Vagina (tissue), 2 donors: ENCODE measurements around the gene ASIC3.

Experiments used
- POLR2A ChIP-seq, 2 donors: fragments of 450-650 bp; IDR thresholded peaks; one replicate each; pipeline ENCODE4 v1.6.1; 2017; ENCODE audit warnings: antibody characterized with exemption in 2 of 2, mild to moderate bottlenecking in 2 of 2, moderate library complexity in 2 of 2
- POLR2AphosphoS5 ChIP-seq, 2 donors: sonication (generic); formaldehyde crosslinking; IDR thresholded peaks; one replicate each; pipeline ENCODE4 v1.9.0; 2017; ENCODE audit warnings: antibody characterized with exemption in 2 of 2, mild to moderate bottlenecking in 2 of 2, low read depth in 1 of 2; ENCODE audit not compliant: insufficient read depth in 1 of 2
- TF ChIP-seq, protein P1 (sequence below), 3 experiments: fragments of 450-650 bp in 2 of 3; fragments of 200-600 bp in 1 of 3; sonication (generic) in 1 of 3; IDR thresholded peaks; one replicate each; pipeline ENCODE4 v1.5.1; 2017 to 2019; ENCODE audit warnings: antibody characterized with exemption in 3 of 3, mild to moderate bottlenecking in 2 of 3, moderate library complexity in 2 of 3

DNA sequence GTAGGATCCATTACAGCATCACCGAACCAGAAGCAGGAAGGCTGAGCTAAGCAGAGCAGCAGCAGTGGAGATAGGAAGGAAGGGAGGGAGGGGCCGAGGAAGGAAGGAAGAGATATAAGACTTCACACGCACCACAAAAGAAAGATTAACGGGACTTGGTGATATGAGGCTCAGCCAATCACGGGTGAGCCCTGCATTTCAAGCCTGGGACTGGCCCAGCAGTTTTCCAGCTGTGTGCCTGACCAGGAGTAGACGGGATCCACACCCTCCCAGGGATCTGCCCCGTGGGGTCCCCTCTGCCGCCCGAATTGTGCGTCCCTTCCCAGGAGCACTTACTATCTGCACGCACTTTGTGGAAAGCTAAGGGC, 40.2 kb upstream of the ASIC3 start:
- TF ChIP-seq POLR2AphosphoS5 (IDR thresholded peaks at IDR 0.05; ENCODE audit: insufficient read depth in 1 of 2, low read depth in 1 of 2) (no peak), POLR2A (IDR thresholded peaks at IDR 0.05) (no peak)
- TF ChIP-seq, protein P1, sequence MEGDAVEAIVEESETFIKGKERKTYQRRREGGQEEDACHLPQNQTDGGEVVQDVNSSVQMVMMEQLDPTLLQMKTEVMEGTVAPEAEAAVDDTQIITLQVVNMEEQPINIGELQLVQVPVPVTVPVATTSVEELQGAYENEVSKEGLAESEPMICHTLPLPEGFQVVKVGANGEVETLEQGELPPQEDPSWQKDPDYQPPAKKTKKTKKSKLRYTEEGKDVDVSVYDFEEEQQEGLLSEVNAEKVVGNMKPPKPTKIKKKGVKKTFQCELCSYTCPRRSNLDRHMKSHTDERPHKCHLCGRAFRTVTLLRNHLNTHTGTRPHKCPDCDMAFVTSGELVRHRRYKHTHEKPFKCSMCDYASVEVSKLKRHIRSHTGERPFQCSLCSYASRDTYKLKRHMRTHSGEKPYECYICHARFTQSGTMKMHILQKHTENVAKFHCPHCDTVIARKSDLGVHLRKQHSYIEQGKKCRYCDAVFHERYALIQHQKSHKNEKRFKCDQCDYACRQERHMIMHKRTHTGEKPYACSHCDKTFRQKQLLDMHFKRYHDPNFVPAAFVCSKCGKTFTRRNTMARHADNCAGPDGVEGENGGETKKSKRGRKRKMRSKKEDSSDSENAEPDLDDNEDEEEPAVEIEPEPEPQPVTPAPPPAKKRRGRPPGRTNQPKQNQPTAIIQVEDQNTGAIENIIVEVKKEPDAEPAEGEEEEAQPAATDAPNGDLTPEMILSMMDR (IDR thresholded peaks at IDR 0.05), result no peak
